D341Med (cell line): ENCODE data around the gene WAS.
"Not testable (repeated sequence)": the region's sequence is repeated elsewhere in the genome, so short reads cannot be mapped to it uniquely, and the experiment has no call there.

ENCODE experiments used
- DNase-seq: peaks from one replicate; pipeline ENCODE4 v3.0.0; 2012; ENCODE audit warnings: low spot score

Gene WAS

DNA sequence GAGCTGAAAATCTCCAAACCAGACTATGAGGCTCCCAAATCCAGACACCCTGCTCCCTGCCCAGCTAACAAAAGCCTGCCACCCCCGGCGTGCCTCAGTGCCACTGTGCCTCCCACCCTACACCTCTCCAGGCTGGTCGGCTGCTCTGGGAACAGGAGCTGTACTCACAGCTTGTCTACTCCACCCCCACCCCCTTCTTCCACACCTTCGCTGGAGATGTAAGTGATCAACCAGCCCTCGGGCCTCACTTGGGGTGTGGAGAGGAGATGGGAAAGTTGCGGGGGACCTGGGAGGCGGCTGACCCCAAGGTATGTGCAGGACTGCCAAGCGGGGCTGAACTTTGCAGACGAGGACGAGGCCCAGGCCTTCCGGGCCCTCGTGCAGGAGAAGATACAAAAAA lies 1.8 kb downstream of the WAS start:
- no peak for DNase-seq

DNA sequence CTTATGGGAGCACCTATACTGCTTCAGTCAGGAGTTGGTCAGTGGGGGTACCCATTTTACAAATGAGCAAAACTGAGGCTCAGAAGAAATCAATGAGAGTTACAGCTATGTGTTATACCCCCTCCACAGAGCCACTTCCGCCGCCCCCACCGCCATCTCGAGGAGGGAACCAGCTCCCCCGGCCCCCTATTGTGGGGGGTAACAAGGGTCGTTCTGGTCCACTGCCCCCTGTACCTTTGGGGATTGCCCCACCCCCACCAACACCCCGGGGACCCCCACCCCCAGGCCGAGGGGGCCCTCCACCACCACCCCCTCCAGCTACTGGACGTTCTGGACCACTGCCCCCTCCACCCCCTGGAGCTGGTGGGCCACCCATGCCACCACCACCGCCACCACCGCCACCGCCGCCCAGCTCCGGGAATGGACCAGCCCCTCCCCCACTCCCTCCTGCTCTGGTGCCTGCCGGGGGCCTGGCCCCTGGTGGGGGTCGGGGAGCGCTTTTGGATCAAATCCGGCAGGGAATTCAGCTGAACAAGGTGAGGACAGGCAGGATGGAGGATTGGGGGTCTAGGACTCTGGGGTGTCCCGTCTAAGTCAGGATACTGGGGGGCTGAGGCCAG lies 5.0 kb downstream of the WAS start:
- DNase-seq, result no peak

- DNase-seq, result no peak
These were observed 5.8 kb downstream of the WAS start for GRCh38 chrX:48689208-48689920.

DNA sequence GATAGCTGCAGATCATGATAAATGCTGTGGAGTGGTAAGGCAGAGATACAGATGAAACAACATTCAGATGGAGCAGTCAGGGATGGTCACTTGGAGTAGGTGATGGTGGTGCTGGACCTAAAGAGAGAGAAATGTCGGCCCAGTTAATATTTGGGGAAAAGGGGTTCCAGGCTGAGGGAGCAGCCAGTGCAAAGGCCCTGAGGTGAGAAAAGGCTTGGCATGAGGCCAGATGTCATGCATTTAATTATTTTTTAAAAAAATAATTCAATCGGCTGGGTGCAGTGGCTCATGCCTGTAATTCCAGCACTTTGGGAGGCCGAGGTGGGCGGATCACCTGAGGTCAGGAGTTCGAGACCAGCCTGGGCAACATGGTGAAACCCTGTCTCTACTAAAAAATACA lies 8.1 kb downstream of the WAS start:
- DNase-seq, result not testable (repeated sequence)

DNA sequence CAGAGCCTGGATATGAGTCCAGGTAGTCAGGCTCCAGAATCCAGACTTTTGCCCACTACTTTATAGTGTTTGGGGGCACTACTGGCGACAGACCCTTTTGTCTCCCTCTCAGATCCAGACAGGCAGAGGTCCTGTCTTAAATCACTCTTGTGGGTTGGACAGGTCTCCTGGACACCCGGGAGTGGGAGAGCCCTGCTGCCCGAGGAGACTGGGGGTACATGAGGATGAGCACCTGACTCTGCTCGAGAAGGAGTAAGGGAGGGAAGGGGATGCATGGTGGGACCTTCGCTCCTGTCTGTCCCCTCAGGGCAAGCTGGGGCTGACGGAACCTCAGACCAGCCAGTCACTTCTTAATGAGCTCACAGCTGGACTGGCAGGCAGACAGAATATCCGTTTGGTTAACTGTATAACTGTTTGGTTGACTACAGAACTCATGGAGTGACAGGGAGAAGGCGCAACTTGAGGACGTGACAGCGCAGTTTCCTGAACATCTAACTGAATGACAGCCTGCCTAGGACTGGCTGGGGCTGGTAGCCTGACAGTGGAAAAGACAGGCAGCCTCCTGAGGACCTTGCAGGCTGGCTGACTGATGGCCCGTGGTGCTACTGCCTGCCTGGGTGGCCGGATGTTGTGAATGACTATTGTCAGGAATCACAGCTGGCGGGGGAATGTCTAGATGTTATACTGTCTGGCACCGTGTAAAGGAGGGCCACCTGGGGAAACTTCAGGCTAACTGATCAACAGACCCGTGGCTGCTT lies 11.4 kb downstream of the WAS start:
- DNase-seq, result no peak

GRCh38 chrX:48695534-48695896 lies 11.9 kb downstream of the WAS start:
- DNase-seq, result no peak

DNA sequence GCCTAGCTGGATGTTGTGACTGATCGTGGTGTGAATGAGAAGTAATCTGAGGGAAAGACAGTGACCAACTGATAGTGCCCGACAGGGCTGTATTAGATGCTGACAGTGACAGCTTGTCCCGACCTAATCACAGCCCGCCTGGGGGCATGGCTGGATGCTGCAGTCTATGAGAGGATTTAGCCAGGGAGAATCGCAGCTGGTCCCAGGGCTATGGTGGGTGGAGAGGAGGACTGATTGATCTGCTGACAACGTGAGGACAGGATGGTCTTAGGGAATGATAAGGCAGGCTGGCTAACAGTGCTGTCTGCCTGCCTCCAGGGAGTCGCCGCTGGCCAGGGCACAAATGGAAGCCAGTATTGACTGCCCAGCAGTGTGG lies 12.3 kb downstream of the WAS start:
- peak; percentile 60 for DNase-seq

- peak; percentile 94 for DNase-seq
These were observed 12.8 kb downstream of the WAS start, which contains the start of gene SUV39H1 for GRCh38 chrX:48696301-48696908. TSS of gene SUV39H1 (plus strand) at chrX:48696734. CDS start at chrX:48696785, 51 bp downstream.

DNA sequence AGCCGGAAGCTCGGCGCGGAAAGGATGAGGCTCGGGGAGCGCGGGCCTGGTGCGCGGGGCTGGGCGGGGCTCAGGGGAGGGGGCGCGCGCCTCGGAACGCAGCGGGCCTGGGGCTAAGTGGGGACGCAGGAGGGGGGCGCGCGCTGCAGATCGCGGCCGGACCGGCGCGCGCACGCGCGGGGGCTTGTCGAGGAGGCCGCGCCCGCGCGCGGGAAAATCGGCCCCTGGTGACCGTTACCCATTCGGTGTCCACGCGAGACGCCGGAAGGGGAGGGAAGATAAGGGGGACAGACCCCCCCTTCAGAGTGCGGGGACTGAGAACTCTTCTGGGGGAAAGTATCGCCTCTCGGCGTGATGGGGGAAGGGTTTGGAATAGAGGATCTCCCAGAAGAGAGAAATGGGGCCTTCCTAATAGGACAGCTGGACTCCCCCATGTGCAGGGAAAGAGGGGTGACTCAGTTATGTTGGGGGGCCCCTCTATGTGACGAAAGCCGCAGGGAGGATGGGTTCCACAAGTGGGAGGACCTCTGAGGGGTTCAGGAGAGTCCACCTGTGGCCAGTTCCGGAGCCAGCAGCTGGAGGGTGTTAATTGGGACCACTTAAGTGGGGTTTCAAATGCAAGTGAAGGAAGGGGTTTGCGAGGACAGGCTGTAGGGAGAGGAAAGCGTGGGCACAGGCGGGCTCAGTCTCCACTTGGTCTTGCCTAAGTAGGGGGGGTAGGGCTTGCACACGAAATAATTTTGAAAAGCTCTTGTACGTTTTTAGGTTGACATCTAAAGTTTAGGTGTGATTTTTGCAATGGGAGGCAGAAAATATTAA lies 13.5 kb downstream of the WAS start:
- peak; percentile 84 for DNase-seq

DNA sequence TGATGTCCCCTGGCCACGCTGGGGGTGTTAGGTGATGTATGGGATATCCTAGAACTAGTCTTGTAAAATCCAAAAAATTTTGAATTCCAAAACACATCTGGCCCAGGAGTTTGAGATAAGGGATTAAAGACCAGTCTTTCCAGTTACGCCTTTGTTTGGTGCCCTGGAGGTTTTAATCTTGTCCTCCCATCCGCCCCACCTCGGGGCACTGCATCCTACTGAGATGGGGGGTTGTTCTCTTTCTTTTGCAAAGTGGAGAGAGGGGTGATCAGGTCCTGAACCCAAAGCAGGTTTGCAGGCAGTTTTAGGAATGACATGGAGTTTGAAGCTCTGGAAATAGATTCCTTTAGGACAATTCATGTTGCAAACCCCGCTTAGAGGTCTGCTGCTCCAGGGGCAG lies 14.7 kb downstream of the WAS start:
- no peak for DNase-seq

DNA sequence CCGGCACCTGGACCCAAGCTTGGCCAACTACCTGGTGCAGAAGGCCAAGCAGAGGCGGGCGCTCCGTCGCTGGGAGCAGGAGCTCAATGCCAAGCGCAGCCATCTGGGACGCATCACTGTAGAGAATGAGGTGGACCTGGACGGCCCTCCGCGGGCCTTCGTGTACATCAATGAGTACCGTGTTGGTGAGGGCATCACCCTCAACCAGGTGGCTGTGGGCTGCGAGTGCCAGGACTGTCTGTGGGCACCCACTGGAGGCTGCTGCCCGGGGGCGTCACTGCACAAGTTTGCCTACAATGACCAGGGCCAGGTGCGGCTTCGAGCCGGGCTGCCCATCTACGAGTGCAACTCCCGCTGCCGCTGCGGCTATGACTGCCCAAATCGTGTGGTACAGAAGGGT lies 16.6 kb downstream of the WAS start:
- DNase-seq, result no peak

DNA sequence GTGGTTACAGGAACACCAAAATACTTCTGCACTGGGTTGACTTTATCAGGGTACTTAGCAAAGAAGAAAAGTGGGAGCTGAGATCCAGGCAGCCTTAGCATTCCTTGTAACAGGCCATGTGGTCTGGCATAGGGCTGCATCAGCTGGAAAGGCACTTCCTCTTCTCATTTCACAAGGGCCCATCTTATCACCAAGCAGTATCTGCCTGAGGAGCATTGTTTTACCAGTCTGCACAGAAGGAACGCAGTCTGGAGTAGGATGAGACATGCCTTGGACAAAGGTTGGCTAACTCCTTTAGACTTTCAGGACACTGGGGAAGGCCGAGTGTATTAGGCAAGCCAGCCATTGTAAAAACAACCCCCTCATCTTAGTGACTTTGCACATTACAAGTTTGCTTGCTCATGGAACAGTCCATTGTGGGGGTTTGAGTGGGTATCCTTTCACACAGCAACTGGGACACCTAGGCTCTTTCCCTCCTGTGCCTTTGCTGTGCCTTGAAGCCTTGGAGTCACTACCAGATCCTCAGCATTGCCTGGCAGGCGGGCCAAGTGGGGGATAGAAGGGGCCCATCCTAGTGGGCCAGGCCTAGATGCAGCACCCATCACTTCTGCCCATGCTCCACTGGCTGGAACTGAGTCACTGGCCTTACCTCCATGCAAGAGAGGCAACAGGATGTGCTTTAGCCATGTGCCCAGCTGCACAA lies 17.5 kb downstream of the WAS start:
- no peak for DNase-seq

GRCh38 chrX:48702032-48702431 lies 18.4 kb downstream of the WAS start:
- no peak for DNase-seq

GRCh38 chrX:48702716-48703115 lies 19.1 kb downstream of the WAS start:
- no peak for DNase-seq

DNA sequence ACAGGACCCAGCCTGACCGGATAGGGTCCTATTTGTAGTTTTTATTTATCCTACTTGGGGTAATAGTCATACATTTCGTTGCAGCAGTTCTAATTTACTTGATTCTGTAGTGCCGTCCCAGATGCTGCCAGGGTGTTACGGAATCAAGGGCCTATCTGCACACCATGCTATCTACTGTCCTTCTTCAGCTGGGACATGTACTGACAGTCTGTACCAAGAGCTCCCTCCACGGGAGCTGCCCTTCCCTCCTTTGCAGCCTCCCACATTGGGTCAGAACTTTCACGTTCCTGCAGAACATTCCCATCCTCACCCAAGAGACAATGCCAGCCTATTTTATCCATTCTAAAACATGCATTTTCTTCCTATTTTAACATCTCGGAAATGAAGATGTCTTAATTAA lies 19.6 kb downstream of the WAS start:
- DNase-seq, result no peak

GRCh38 chrX:48703642-48704481 lies 20.3 kb downstream of the WAS start:
- DNase-seq, result no peak

DNA sequence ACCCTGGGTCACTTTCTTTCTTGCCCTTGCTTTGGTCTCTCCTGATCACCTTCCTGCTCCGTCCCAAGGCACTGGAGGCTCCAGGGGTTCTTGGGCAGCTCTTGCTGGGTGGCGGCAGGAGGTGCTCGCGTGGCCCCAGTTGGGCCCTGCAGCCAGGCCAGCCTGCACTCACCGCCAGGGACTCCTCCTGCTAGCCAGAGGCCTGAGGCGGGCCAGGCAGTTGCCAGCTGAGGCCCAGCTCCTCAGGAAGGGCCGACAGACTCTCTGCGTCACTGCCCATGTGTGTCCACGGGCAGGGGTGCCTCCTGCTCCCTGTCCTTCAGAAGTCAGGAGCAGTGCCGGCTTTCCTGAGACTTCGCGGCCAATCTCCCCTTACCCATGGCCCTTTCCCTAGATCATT lies 22.3 kb downstream of the WAS start:
- no peak for DNase-seq

DNA sequence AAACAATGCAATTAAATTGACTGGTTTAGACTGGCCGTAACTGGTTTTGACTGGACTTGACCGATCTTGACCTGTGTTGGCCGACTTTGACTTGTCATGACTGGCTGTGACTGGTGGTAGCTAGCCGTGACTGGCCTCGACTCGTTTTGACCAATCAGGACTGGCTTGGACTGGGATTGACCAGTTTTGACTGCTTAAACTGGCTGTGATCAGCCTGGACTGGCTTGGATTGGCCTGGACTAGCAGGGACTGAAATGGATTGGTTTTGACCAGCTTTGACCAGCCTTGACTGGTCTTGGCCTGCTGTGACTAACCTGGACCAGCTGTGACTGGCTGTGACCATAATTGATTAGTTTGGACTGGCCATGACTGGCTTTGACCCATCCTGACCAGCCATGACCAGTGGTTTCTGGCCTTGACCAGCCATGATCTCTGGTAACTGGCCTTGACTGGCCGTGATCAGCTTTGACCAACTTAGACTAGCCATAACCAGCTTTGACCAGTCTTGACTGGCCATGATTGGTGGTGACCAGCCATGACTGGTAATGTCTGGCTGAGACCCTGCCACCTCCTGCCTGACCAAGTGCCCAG lies 26.0 kb downstream of the WAS start:
- no peak for DNase-seq

GRCh38 chrX:48711162-48711928 lies 27.7 kb downstream of the WAS start:
- no peak for DNase-seq
